Breast epithelium (tissue), 4 donors: ENCODE data around the gene ATP6V1B1. TPM values are rescaled to one million over a fixed set of nuclear protein-coding genes. Genes with fewer than 3 reads are reported as not detected.

Source experiments
- DNase-seq, 2 donors: peaks; one replicate each; pipeline ENCODE4 v3.0.0-alpha.2; 2019; ENCODE audit warnings: low spot score in 2 of 2
- H3K27ac ChIP-seq, 2 donors: fragments of 200-600 bp; sonication (generic) in 1 of 2; one replicate each; pipeline ENCODE4 v1.5.1; 2016 to 2019; ENCODE audit warnings: mild to moderate bottlenecking in 1 of 2
- H3K27me3 ChIP-seq, 2 donors: fragments of 200-600 bp; sonication (generic) in 1 of 2; one replicate each; pipeline versions ENCODE4 v1.5.1 to v1.6.0; 2017 to 2019; ENCODE audit warnings: control low read depth in 1 of 2, mild to moderate bottlenecking in 1 of 2
- H3K36me3 ChIP-seq: fragments of 200-600 bp; one replicate; pipeline ENCODE4 v1.5.1; 2019
- H3K4me1 ChIP-seq, 2 donors: fragments of 200-600 bp; sonication (generic); one replicate each; pipeline ENCODE4 v1.5.1; 2016 to 2019; ENCODE audit warnings: control low read depth in 1 of 2
- H3K4me3 ChIP-seq, 3 donors: fragments of 200-600 bp; sonication (generic); 1 replicate in 2 of 3; 2 replicates in 1 of 3; pipeline ENCODE4 v1.5.1; 2016 to 2019; ENCODE audit warnings: mild to moderate bottlenecking in 3 of 3, moderate library complexity in 2 of 3
- H3K9me3 ChIP-seq, 2 donors: fragments of 200-600 bp; sonication (generic) in 1 of 2; one replicate each; pipeline ENCODE4 v1.5.1; 2016 to 2019; ENCODE audit warnings: control low read depth in 1 of 2
- POLR2A ChIP-seq: fragments of 450-650 bp; IDR thresholded peaks from one replicate; pipeline ENCODE4 v1.6.1; 2016; ENCODE audit warnings: antibody characterized with exemption, mild to moderate bottlenecking, moderate library complexity
- POLR2AphosphoS5 ChIP-seq, 3 donors: sonication (generic); formaldehyde crosslinking; IDR thresholded peaks; one replicate each; pipeline ENCODE4 v1.6.1; 2017; ENCODE audit warnings: antibody characterized with exemption in 3 of 3
- intact Hi-C: fragments of 100-400 bp; cut with DNase I; formaldehyde crosslinking; loops from one replicate; pipeline ENCODE4 v1.15.1; 2023; ENCODE audit warnings: low total_unique reads
- total RNA-seq, 3 donors: library from RNA; depleted of rRNA; stranded (reverse); fragments of >200 nt; gene quantifications; one replicate each; pipeline ENCODE4 v1.1.0, GENCODE V29; 2016
- TF ChIP-seq, protein P1 (sequence below), 3 donors: fragments of 450-650 bp; IDR thresholded peaks; one replicate each; pipeline ENCODE4 v1.5.1; 2016 to 2017; ENCODE audit warnings: antibody characterized with exemption in 3 of 3, mild to moderate bottlenecking in 3 of 3, moderate library complexity in 3 of 3

ATP6V1B1 gene
- total RNA-seq, 3 donors from 2014 or later = 1.8 to 38.2 (median 4.6) TPM

DNA sequence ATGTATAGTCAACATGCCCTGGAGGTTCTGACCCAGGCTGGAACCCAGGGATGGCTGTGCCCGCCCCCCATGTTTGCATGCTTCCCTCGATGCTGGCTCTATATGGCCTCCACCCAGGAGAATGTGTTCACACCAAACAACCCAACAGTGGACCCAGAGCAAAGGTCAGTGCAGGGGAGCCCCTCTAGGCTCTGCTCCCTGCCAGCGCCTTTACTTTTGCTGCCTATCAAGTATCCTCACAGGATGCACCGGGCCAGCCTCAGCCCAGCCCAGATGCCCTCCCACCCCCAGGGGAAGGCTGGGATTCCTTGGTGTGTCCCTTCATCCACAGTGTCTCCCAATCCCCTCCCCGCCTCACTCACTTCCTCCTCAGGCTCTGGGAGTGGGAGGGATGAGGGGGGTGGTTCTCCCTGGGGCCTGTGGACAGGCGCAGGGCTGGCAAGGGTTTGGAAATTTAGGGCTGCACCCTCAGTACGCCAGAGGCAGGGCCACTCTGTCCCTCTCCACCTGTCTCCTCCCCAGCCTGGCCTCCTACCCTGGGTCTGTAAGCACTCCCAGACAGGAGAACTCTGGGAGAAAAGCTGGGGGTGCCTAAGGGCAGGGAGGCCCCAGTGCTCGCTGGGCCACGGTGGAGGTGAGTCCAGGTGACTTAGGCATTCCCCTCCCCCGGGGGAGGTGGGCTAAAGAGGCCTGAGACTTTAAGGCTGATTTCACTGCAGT lies 2.3 kb downstream of the ATP6V1B1 start:
- Histone ChIP-seq H3K9me3 (no peaks in the 10 kb centered on the region), H3K27me3 (no peaks in the 10 kb centered on the region), H3K4me3 (peak overlapping the region in 1 of 3 donors; percentile 47), H3K4me1 (no peaks in the 10 kb centered on the region), H3K27ac (peak overlapping the region; percentile 70 to 73), H3K36me3 (no peaks in the 10 kb centered on the region)
- TF ChIP-seq POLR2A (no peak), POLR2AphosphoS5 (IDR thresholded peaks at IDR 0.05) (no peak)
- TF ChIP-seq, protein P1, sequence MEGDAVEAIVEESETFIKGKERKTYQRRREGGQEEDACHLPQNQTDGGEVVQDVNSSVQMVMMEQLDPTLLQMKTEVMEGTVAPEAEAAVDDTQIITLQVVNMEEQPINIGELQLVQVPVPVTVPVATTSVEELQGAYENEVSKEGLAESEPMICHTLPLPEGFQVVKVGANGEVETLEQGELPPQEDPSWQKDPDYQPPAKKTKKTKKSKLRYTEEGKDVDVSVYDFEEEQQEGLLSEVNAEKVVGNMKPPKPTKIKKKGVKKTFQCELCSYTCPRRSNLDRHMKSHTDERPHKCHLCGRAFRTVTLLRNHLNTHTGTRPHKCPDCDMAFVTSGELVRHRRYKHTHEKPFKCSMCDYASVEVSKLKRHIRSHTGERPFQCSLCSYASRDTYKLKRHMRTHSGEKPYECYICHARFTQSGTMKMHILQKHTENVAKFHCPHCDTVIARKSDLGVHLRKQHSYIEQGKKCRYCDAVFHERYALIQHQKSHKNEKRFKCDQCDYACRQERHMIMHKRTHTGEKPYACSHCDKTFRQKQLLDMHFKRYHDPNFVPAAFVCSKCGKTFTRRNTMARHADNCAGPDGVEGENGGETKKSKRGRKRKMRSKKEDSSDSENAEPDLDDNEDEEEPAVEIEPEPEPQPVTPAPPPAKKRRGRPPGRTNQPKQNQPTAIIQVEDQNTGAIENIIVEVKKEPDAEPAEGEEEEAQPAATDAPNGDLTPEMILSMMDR (IDR thresholded peaks at IDR 0.05) = no peak
- intact Hi-C loops = no loop called here
- no peak for DNase-seq

DNA sequence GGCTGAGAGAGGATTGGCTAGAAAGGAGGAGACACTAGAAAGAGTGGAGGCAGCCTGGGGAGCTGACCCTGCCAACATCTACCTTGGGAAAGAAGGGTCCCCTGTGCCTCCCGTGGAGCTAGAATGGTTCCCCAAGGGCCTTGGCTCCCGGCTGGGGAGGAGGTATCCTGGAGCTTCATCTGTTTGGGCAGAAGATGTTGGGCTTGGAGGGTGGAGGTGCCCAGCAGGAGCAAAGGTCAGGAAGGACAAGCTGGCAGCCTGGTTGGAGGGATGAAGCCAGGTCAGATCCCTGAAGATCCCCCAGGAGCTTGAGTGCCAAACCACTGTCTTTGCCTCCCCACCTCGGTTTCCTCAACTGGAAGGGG lies 2.9 kb downstream of the ATP6V1B1 start:
- H3K27ac ChIP-seq = peak overlapping the region; percentile 70 to 73
- no peak for DNase-seq
- H3K27me3 ChIP-seq = no peaks in the 10 kb centered on the region
- intact Hi-C loops = no loop called here
- no peaks in the 10 kb centered on the region for H3K9me3 ChIP-seq
- no peak overlapping the region for H3K4me3 ChIP-seq
- no peaks in the 10 kb centered on the region for H3K4me1 ChIP-seq
- no peak for TF ChIP-seq POLR2AphosphoS5 (IDR thresholded peaks at IDR 0.05)
- no peak for TF ChIP-seq POLR2A
- TF ChIP-seq, protein P1 (IDR thresholded peaks at IDR 0.05) = no peak
- no peaks in the 10 kb centered on the region for H3K36me3 ChIP-seq

DNA sequence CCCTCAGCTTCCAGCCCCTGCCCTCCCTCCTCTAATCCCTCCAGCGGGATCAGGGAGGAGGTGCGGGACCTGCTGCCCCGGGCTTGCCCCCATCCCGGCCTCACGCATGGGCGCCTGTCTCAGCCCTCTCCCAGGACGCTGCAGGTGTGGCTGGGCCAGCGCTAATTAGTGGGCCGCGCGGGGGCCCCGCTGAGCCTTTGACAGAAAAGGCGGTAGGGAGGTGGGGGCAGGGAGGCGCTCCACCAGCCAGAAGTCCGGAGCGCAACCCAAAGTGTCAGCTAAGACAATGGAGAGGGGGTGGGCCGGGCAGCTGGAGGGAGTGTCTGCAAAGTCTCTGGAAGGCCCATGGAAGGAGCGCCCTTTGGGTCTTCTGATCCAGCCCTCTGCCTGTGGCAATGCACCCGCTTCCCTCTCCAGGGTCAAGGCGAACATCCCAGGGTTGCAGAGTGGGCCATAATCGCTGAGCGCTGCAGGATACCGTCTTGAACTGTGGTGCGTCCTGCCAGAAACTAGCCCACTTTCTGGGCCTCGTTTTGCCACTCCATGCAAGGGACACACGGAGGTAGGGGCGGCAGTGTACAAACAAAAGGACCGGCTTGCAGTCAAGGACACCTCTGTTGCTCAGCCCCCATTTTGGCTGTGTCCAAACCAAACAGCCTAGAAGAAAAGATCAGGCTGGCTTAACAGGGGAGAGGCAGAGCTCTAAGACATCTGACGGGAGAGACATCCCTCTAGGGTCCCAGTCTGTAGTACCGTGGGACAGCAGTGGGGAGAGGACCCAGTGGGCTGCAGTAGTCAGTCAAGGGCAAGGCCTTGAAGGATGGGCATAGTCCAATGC lies 3.5 kb downstream of the ATP6V1B1 start:
- DNase-seq = no peak
- Histone ChIP-seq H3K4me1 (no peaks in the 10 kb centered on the region), H3K36me3 (no peaks in the 10 kb centered on the region), H3K27ac (peak overlapping the region in 1 of 2 donors; percentile 73), H3K27me3 (no peaks in the 10 kb centered on the region), H3K9me3 (no peaks in the 10 kb centered on the region), H3K4me3 (no peak overlapping the region)
- TF ChIP-seq POLR2A (no peak), POLR2AphosphoS5 (IDR thresholded peaks at IDR 0.05) (no peak)
- TF ChIP-seq, protein P1 (IDR thresholded peaks at IDR 0.05) = no peak
- intact Hi-C loops = no loop called here

DNA sequence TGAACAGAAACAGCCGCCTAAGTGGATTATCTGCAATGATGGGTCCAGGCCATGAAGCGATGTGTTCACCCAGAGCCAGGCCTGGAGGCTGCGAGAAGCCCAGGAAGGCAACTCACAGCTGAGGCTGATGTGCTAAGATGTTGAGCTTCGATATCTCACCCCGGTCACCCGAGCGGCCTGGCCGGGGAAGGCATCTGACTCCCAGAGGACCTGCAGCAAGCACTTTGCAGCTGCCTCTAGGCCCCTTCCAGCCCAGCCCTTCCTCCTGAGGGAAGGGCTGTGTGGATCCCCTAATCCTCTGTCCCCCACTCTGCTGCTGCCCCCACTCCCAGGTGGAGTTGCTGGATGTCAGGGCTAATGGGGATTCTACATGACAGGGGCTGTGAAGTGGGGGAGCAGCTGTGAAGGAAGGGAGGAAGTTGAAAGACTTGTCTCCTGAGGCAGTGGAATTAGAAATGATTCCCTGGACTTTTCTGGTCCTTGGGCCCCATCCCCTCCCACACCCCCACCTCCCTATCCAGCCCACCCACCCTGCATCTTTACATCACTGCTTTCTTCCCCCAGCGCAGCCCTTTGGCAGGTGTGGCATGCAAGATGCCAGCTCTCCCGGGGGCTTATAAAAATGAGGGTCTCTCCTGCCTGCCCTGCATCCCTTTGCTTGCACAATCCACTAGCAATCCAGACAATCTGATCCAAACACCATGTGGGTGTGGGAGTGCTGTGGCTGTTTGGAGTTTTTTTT lies 4.3 kb downstream of the ATP6V1B1 start:
- Histone ChIP-seq H3K27ac (no peak overlapping the region), H3K4me1 (no peaks in the 10 kb centered on the region), H3K27me3 (no peaks in the 10 kb centered on the region), H3K4me3 (no peak overlapping the region), H3K9me3 (no peaks in the 10 kb centered on the region), H3K36me3 (no peaks in the 10 kb centered on the region)
- intact Hi-C loops = loop anchor here (5.0 kb wide), 1 partner anchor 68 kb away; no protein-coding TSS in a partner anchor
- TF ChIP-seq, protein P1 (IDR thresholded peaks at IDR 0.05) = no peak
- TF ChIP-seq POLR2A = no peak
- TF ChIP-seq POLR2AphosphoS5 (IDR thresholded peaks at IDR 0.05) = no peak
- peak in 1 of 2 donors; percentile 28 for DNase-seq
